ENCODE results near the gene RFX5.

Gene RFX5

DNA sequence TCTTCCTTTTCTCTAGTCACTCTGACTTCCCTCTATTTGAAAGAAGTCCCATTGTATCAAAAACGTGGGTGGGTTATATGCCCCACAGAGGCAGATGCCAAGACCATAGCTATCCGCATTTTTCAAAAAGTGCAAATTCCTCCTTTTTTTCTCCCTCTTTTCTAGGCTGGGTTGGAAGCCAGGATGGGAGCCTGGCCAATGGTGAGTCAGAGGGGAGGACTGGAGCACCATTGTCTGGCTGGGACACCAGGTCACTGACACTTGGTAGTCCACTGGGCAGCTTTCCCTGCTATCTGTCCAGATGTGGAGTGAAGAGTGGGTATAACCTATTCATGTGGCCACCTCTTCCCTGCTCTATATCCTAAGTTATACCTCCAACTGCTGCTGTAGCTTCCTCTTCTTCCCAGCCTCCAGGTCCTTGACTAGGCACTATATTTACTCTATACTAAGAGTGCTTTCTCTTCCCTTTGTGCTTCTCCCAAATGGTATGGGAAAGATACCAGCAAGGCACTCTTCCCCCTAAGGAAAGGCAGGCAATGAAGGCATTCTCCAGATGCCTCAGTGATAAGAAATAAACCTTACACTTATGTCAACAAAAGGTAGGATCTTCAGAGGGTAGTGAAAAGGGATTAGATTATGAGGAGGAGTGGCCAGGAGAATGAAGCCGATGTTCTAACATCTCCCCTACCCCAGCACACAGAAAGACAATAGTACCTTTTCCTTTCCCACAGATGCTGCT is 32.7 kb downstream of the RFX5 start:
- H3K4me2 ChIP-seq (ENCODE audit: low read length), result no peak overlapping the region
- H3K4me1 ChIP-seq (ENCODE audit: control insufficient read depth, low read length), result no peaks in the 10 kb centered on the region
- no peaks in the 10 kb centered on the region for H3K9me3 ChIP-seq (ENCODE audit: control insufficient read depth, insufficient read depth, low read length)
- no peak overlapping the region for H3K27ac ChIP-seq (ENCODE audit: low read depth, low read length)
- H3K9me2 ChIP-seq (replicated peaks; ENCODE audit: control insufficient read depth, low read length), result no peaks in the 10 kb centered on the region
- no peaks in the 10 kb centered on the region for H3F3A ChIP-seq (ENCODE audit: control insufficient read depth, insufficient read depth)
- peaks cover 9% of the 10 kb centered on the region for H3K79me2 ChIP-seq (ENCODE audit: control insufficient read depth, low read length)
- H4K20me1 ChIP-seq (ENCODE audit: control insufficient read depth, insufficient read depth, low read depth, low read length), result no peaks in the 10 kb centered on the region
- peaks cover 75% of the 10 kb centered on the region for H3K36me3 ChIP-seq (ENCODE audit: control insufficient read depth, low read length)
- no peak overlapping the region for H3K4me3 ChIP-seq (ENCODE audit: low read length)
- TF ChIP-seq EZH2phosphoT487 (IDR thresholded peaks at IDR 0.05; ENCODE audit: borderline replicate concordance, low read length) (no peak), CTCF (IDR thresholded peaks at IDR 0.05; ENCODE audit: low read depth, low read length, poor library complexity, severe bottlenecking) (no peak)
- H3K27me3 ChIP-seq (ENCODE audit: control insufficient read depth, low read length), result no peaks in the 10 kb centered on the region

GRCh38 chr1:151313501-151313900 is 33.6 kb downstream of the RFX5 start:
- no peaks in the 10 kb centered on the region for H3F3A ChIP-seq (ENCODE audit: control insufficient read depth, insufficient read depth)
- H3K27me3 ChIP-seq (ENCODE audit: control insufficient read depth, low read length), result no peaks in the 10 kb centered on the region
- no peak overlapping the region for H3K4me2 ChIP-seq (ENCODE audit: low read length)
- H3K9me3 ChIP-seq (ENCODE audit: control insufficient read depth, insufficient read depth, low read length), result no peaks in the 10 kb centered on the region
- H3K27ac ChIP-seq (ENCODE audit: low read depth, low read length), result no peak overlapping the region
- H3K4me3 ChIP-seq (ENCODE audit: low read length), result no peak overlapping the region
- H3K79me2 ChIP-seq (ENCODE audit: control insufficient read depth, low read length), result peaks cover 5% of the 10 kb centered on the region; the same call in 1 of the 2 replicates
- no peaks in the 10 kb centered on the region for H3K9me2 ChIP-seq (replicated peaks; ENCODE audit: control insufficient read depth, low read length)
- TF ChIP-seq EZH2phosphoT487 (IDR thresholded peaks at IDR 0.05; ENCODE audit: borderline replicate concordance, low read length), result no peak
- TF ChIP-seq CTCF (IDR thresholded peaks at IDR 0.05; ENCODE audit: low read depth, low read length, poor library complexity, severe bottlenecking), result no peak
- H3K4me1 ChIP-seq (ENCODE audit: control insufficient read depth, low read length), result no peaks in the 10 kb centered on the region
- peaks cover 71% of the 10 kb centered on the region for H3K36me3 ChIP-seq (ENCODE audit: control insufficient read depth, low read length)
- H4K20me1 ChIP-seq (ENCODE audit: control insufficient read depth, insufficient read depth, low read depth, low read length), result no peaks in the 10 kb centered on the region

GRCh38 chr1:151312826-151313225 is 34.2 kb downstream of the RFX5 start:
- Histone ChIP-seq H3K4me2 (ENCODE audit: low read length) (no peak overlapping the region), H3K4me1 (ENCODE audit: control insufficient read depth, low read length) (no peaks in the 10 kb centered on the region), H4K20me1 (ENCODE audit: control insufficient read depth, insufficient read depth, low read depth, low read length) (no peaks in the 10 kb centered on the region), H3K9me2 (replicated peaks; ENCODE audit: control insufficient read depth, low read length) (no peaks in the 10 kb centered on the region), H3K27ac (ENCODE audit: low read depth, low read length) (no peak overlapping the region), H3K9me3 (ENCODE audit: control insufficient read depth, insufficient read depth, low read length) (no peaks in the 10 kb centered on the region), H3K79me2 (ENCODE audit: control insufficient read depth, low read length) (peaks cover 5% of the 10 kb centered on the region; the same call in 1 of the 2 replicates), H3K27me3 (ENCODE audit: control insufficient read depth, low read length) (no peaks in the 10 kb centered on the region), H3F3A (ENCODE audit: control insufficient read depth, insufficient read depth) (no peaks in the 10 kb centered on the region), H3K4me3 (ENCODE audit: low read length) (no peak overlapping the region), H3K36me3 (ENCODE audit: control insufficient read depth, low read length) (peaks cover 73% of the 10 kb centered on the region)
- TF ChIP-seq CTCF (IDR thresholded peaks at IDR 0.05; ENCODE audit: low read depth, low read length, poor library complexity, severe bottlenecking) (no peak), EZH2phosphoT487 (IDR thresholded peaks at IDR 0.05; ENCODE audit: borderline replicate concordance, low read length) (no peak)
